Sigmoid colon (tissue), 4 donors: Measurements from ENCODE around the gene SMIM36.

ENCODE experiments used
- POLR2A ChIP-seq, 2 donors: fragments of 450-650 bp; IDR thresholded peaks; one replicate each; pipeline ENCODE4 v1.6.1; 2016; ENCODE audit warnings: antibody characterized with exemption in 2 of 2, mild to moderate bottlenecking in 2 of 2, moderate library complexity in 2 of 2
- POLR2AphosphoS5 ChIP-seq, 4 donors: sonication (generic); formaldehyde crosslinking; IDR thresholded peaks; one replicate each; pipeline ENCODE4 v1.6.1; 2017; ENCODE audit warnings: antibody characterized with exemption in 4 of 4
- TF ChIP-seq, protein P1 (sequence below), 4 experiments: fragments of 450-650 bp in 3 of 4; fragments of 200-600 bp in 1 of 4; IDR thresholded peaks; one replicate each; pipeline ENCODE4 v1.5.1; 2016 to 2019; ENCODE audit warnings: antibody characterized with exemption in 4 of 4, mild to moderate bottlenecking in 3 of 4, moderate library complexity in 2 of 4

DNA sequence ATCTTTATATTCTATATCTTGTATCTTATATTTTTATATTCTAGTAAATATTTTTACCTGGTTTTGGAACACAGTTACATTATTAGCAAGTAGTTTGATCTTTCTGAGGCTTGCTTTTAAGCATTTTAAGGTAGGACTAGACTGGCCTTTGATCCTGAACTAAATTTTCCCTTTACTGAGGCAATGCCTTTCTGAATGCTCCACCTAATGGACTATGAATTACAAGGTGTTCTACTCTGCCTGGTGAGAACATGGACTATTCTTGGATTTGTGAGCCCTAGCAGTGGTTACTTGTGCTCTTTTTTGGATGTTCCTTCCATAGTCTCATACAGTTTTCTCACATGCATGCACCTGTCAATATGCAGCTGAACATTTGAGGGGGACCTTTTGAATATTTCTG is 32.5 kb upstream of the SMIM36 start:
- TF ChIP-seq, protein P1, sequence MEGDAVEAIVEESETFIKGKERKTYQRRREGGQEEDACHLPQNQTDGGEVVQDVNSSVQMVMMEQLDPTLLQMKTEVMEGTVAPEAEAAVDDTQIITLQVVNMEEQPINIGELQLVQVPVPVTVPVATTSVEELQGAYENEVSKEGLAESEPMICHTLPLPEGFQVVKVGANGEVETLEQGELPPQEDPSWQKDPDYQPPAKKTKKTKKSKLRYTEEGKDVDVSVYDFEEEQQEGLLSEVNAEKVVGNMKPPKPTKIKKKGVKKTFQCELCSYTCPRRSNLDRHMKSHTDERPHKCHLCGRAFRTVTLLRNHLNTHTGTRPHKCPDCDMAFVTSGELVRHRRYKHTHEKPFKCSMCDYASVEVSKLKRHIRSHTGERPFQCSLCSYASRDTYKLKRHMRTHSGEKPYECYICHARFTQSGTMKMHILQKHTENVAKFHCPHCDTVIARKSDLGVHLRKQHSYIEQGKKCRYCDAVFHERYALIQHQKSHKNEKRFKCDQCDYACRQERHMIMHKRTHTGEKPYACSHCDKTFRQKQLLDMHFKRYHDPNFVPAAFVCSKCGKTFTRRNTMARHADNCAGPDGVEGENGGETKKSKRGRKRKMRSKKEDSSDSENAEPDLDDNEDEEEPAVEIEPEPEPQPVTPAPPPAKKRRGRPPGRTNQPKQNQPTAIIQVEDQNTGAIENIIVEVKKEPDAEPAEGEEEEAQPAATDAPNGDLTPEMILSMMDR (IDR thresholded peaks at IDR 0.05), result no peak
- TF ChIP-seq POLR2AphosphoS5 (IDR thresholded peaks at IDR 0.05), result no peak
- no peak for TF ChIP-seq POLR2A (IDR thresholded peaks at IDR 0.05)
